SW 1271 (cell line): Measurements from ENCODE around the gene AUTS2.

Experiments
- DNase-seq, 2 experiments: peaks; one replicate each; lab custom pipeline; 2025; lab: John Stamatoyannopoulos, UW

AUTS2 gene

GRCh38 chr7:70416986-70417655 lies 818.8 kb downstream of the AUTS2 start:
- no peak for DNase-seq

GRCh38 chr7:70419526-70420380 lies 821.5 kb downstream of the AUTS2 start:
- DNase-seq: no peak

GRCh38 chr7:70420381-70420662 lies 822.0 kb downstream of the AUTS2 start:
- DNase-seq: no peak

GRCh38 chr7:70421319-70421718 lies 823.0 kb downstream of the AUTS2 start:
- DNase-seq: no peak

- DNase-seq: no peak
Observed at GRCh38 chr7:70426249-70426880, 828.1 kb downstream of the AUTS2 start.

- DNase-seq: no peak
Observed at GRCh38 chr7:70432567-70433001, 834.3 kb downstream of the AUTS2 start.

GRCh38 chr7:70434376-70434775 lies 836.1 kb downstream of the AUTS2 start:
- no peak for DNase-seq

GRCh38 chr7:70434821-70435220 lies 836.5 kb downstream of the AUTS2 start:
- no peak for DNase-seq

- no peak for DNase-seq
Observed at GRCh38 chr7:70435634-70436033, 837.4 kb downstream of the AUTS2 start.

- no peak for DNase-seq
Observed at GRCh38 chr7:70436790-70437350, 838.6 kb downstream of the AUTS2 start.

GRCh38 chr7:70439651-70440050 lies 841.4 kb downstream of the AUTS2 start:
- no peak for DNase-seq

- DNase-seq: no peak
Observed at GRCh38 chr7:70446448-70447143, 848.3 kb downstream of the AUTS2 start.

GRCh38 chr7:70448312-70448906 lies 850.1 kb downstream of the AUTS2 start:
- no peak for DNase-seq

- no peak for DNase-seq
Observed at GRCh38 chr7:70450731-70451130, 852.5 kb downstream of the AUTS2 start.

GRCh38 chr7:70455925-70456324 lies 857.6 kb downstream of the AUTS2 start:
- no peak for DNase-seq

- DNase-seq: no peak
Observed at GRCh38 chr7:70456719-70457118, 858.4 kb downstream of the AUTS2 start.

- no peak for DNase-seq
Observed at GRCh38 chr7:70457482-70457881, 859.2 kb downstream of the AUTS2 start.

GRCh38 chr7:70457883-70458680 lies 859.8 kb downstream of the AUTS2 start:
- no peak for DNase-seq

GRCh38 chr7:70458745-70459144 lies 860.5 kb downstream of the AUTS2 start:
- DNase-seq: no peak

- no peak for DNase-seq
Observed at GRCh38 chr7:70459546-70459945, 861.3 kb downstream of the AUTS2 start.

- no peak for DNase-seq
Observed at GRCh38 chr7:70460071-70460470, 861.8 kb downstream of the AUTS2 start.
